Measurements from ENCODE around the gene PADI2. TPM values are rescaled to one million over a fixed set of nuclear protein-coding genes. Genes with fewer than 3 reads are reported as not detected.

PADI2 gene
- total RNA-seq, 1 donor from 2014 or later, result 0.49 TPM

GRCh38 chr1:17118268-17118667 is 983 bp downstream of the PADI2 start:
- Histone ChIP-seq H3K9me3 (replicated peaks) (no peaks in the 10 kb centered on the region), H3K4me3 (peak overlapping the region; percentile 60), H3K27me3 (ENCODE audit: low read depth) (peaks cover 65% of the 10 kb centered on the region), H3K36me3 (no peaks in the 10 kb centered on the region), H3K4me1 (peaks cover 36% of the 10 kb centered on the region), H3K27ac (replicated peaks) (no peak overlapping the region)
- no peak for TF ChIP-seq CTCF (IDR thresholded peaks at IDR 0.05; ENCODE audit: borderline replicate concordance)
- no peak for DNase-seq
- intact Hi-C loops (cut with micrococcal nuclease), result no loop called here

GRCh38 chr1:17117451-17118265 is 1.6 kb downstream of the PADI2 start:
- Histone ChIP-seq H3K36me3 (no peaks in the 10 kb centered on the region), H3K4me1 (peaks cover 34% of the 10 kb centered on the region), H3K27me3 (ENCODE audit: low read depth) (peaks cover 65% of the 10 kb centered on the region), H3K4me3 (no peak overlapping the region), H3K9me3 (replicated peaks) (no peaks in the 10 kb centered on the region), H3K27ac (replicated peaks) (no peak overlapping the region)
- intact Hi-C loops (cut with micrococcal nuclease), result no loop called here
- TF ChIP-seq CTCF (IDR thresholded peaks at IDR 0.05; ENCODE audit: borderline replicate concordance), result no peak
- no peak for DNase-seq

GRCh38 chr1:17116643-17117042 is 2.6 kb downstream of the PADI2 start:
- Histone ChIP-seq H3K27ac (replicated peaks) (no peak overlapping the region), H3K4me1 (peaks cover 32% of the 10 kb centered on the region), H3K9me3 (replicated peaks) (no peaks in the 10 kb centered on the region), H3K36me3 (no peaks in the 10 kb centered on the region), H3K4me3 (no peak overlapping the region), H3K27me3 (ENCODE audit: low read depth) (peaks cover 65% of the 10 kb centered on the region)
- TF ChIP-seq CTCF (IDR thresholded peaks at IDR 0.05; ENCODE audit: borderline replicate concordance), result no peak
- DNase-seq, result no peak
- intact Hi-C loops (cut with micrococcal nuclease), result no loop called here

GRCh38 chr1:17113963-17114362 is 5.3 kb downstream of the PADI2 start:
- Histone ChIP-seq H3K4me3 (no peak overlapping the region), H3K27ac (replicated peaks) (no peak overlapping the region), H3K4me1 (peaks cover 23% of the 10 kb centered on the region), H3K36me3 (no peaks in the 10 kb centered on the region), H3K27me3 (ENCODE audit: low read depth) (peaks cover 44% of the 10 kb centered on the region), H3K9me3 (replicated peaks) (no peaks in the 10 kb centered on the region)
- intact Hi-C loops (cut with micrococcal nuclease), result no loop called here
- DNase-seq, result peak; percentile 54
- TF ChIP-seq CTCF (IDR thresholded peaks at IDR 0.05; ENCODE audit: borderline replicate concordance), result no peak

GRCh38 chr1:17112496-17113236 is 6.6 kb downstream of the PADI2 start:
- H3K4me3 ChIP-seq, result no peak overlapping the region
- H3K4me1 ChIP-seq, result peaks cover 13% of the 10 kb centered on the region
- no peak for TF ChIP-seq CTCF (IDR thresholded peaks at IDR 0.05; ENCODE audit: borderline replicate concordance)
- H3K27ac ChIP-seq (replicated peaks), result no peak overlapping the region
- intact Hi-C loops (cut with micrococcal nuclease), result no loop called here
- H3K36me3 ChIP-seq, result no peaks in the 10 kb centered on the region
- DNase-seq, result no peak
- peaks cover 37% of the 10 kb centered on the region for H3K27me3 ChIP-seq (ENCODE audit: low read depth)
- no peaks in the 10 kb centered on the region for H3K9me3 ChIP-seq (replicated peaks)
